HuH-7 (cell line): ENCODE measurements around the gene RAP1GAP2.
"Not testable (repeated sequence)": the region's sequence is repeated elsewhere in the genome, so short reads cannot be mapped to it uniquely, and the experiment has no call there.

Experiments used
- DNase-seq: peaks from one replicate; pipeline ENCODE4 v3.0.0; 2011; ENCODE audit warnings: low spot score

Gene RAP1GAP2

DNA sequence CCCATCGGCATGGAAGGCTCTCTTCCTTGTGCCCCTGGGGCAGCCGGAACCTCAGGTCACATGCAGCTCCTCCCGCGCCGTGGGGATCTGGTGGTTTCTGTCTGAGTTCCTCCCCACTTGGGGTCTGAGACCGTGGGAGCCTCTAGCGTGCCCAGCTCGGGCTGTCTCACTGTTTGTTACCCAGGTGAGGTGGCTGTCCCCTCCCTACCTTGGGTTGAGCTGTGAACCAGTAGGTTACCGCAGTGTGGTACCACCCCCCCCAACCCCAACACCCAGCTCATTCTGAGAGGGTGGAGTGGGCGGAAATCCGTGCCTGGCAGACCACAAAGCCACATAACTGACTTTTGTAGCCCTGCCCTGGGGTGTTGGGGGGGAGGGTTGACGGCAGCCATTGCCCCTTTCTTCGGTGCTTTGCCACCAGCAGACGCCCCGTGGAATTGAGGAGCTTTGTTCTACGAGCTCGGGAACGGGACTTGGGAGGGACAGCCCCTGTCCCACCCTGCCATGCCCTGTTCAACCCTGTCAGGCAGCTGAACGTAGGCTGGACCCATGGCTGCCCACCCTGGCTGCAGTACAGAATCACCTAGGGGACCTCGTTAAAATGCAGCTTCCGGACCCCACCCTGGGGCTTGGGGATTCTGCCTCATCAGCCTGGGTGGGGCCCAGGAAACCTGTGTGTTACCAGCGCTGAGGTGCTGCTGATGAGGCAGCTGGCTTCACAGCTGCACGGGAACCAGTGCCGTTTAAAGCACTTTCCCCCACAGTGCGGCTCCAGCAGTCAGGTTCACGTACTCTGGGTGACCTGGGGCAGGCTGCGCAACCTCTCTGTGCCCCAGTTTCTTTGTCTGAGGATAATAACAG lies 18.5 kb downstream of the RAP1GAP2 start:
- no peak for DNase-seq

DNA sequence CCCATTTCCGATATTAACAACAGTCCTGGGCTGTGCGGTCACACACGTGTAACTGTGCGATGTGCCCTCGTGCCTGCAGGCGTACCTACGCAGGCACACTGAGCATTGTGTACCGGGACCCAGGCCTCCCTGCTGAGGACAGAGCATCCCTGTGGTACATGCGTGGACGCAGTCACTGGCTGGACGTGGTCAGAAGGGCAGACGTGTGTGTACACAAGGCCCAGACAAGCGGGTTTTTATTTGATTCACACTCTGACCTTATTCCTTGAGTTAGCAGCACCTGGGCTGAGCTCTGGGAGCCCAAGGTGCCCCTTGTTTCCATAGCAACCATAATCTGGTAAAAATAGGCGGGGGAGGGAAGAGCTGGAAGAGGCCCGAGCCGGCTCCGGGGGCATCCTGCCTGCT lies 19.5 kb downstream of the RAP1GAP2 start:
- DNase-seq = no peak

DNA sequence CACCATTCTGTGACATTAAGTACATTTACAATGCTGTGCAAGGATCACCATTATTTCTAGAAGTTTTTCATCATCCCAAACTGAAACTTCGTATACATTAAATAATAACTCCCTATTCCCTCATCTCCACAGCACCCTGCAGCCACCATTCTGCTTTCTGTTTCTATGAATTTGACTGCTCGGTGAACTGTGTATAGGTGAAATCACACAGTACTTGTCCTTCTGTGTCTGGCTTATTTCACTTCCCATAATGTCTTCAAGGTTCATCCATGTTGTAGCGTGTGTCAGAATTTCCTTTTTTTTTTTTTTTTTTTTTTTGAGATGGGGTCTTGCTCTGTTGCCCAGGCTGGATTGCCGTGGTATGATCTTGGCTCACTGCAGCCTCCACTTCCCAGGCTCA lies 20.4 kb downstream of the RAP1GAP2 start:
- DNase-seq = no peak

DNA sequence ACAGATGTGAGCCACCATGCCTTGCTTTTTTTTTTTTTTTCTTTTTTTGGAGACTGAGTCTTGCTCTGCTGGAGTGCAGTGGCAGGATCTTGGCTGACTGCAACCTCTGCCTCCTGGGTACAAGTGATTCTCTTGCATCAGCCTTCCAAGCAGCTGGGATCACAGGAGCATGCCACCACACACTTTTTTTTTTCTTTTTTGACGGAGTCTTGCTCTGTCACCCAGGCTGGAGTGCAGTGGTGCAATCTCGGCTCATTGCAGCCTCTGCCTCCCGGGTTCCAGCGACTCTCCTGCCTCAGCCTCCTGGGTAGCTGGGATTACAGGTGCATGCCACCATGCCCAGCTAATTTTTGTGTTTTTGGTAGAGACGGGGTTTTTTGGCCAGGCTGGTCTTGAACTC lies 23.1 kb downstream of the RAP1GAP2 start:
- not testable (repeated sequence) for DNase-seq

DNA sequence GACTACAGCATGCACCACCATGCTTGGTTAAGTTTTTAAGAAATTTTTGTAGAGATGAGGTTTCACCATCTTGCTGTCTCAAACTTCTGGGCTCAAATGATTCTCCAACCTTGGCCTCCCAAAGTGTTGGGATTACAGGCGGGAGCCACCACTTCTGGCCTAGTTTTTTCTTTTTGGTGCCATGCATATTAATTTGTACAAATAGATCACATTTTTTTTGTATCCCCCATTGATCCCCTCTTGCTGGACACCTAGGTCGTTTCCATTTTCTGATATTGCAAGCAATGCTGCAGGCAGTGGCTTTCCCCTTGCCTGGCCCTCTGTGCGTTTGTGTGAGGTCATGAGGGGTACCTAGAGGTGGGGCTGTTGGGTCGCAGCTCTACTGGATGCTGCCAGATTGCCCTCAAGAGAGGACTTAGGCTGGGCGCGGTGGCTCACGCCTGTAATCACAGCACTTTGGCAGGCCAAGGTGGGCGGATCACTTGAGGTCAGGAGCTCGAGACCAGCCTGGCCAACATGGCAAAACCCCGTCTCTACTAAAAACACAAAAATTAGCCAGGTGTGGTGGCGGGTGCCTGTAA lies 23.8 kb downstream of the RAP1GAP2 start:
- DNase-seq = no peak

DNA sequence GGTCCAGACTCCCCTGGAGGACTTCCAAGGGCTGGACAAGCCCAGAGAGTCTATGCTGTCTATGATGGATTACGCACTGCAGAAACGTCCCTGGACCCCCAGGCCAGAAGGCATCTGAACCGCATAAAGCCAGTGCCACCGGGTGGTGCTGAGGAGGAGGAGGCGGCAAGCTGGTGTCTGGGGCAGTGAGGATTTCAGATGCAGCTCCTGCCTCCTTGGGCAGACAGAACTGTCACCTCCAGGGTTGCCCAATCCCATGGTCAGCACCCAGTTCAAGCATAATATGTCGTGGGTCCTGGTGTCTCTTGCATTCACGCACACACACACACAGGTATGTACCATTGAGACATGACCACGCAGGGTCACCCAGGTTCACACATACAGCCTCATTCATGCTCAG lies 25.6 kb downstream of the RAP1GAP2 start:
- no peak for DNase-seq

DNA sequence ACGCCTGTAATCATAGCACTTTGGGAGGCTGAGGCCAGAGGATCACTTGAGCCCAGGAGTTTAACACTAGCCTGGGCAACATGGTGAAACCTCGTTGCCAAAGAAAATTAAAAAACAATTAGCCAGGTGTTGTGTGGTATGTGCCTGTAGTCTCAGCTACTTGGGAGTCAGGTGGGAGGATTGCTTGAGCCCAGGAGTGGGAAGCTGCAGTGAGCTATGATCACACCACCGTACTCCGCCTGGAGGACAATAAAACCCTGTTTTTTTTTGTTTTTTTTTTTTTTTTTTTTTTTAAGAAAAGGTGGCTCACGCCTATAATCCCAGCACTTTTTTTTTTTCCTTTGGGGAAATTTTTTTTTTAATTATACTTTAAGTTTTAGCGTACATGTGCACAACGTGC lies 26.1 kb downstream of the RAP1GAP2 start:
- no peak for DNase-seq

DNA sequence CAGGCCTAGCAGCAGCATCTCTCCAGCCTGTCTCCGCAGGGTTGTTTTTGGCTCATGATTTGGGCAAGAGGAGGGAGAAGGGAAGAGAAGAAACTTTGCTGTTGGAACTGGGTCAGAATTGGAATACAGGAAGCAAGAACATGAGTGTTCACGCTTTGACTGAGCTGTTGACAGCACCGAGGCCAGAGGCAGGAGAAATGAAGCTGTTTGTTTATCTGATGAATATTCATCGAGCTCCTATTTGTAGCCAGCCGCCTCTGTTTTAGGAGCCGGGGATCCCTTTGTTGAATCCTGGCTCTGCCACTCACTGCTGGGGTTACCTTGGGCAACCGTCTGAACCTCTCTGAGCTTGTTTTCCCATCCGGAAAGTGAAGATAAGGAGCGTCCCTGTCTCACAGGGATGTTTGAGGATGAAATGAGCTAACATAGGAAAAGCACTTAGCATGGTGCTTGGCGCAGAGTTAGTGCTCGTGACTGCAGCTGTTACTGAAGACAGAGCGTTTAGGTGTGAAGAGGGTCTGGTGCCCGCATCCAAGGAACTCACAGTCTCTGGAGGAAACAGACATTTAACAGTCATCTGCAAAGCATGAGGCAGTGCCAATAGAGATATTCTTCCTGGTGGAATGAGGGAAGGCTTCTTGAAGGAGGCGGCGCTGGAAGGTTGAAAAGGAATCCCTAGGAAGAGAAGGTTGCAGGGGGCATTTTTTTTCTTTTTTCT lies 29.2 kb downstream of the RAP1GAP2 start:
- no peak for DNase-seq

DNA sequence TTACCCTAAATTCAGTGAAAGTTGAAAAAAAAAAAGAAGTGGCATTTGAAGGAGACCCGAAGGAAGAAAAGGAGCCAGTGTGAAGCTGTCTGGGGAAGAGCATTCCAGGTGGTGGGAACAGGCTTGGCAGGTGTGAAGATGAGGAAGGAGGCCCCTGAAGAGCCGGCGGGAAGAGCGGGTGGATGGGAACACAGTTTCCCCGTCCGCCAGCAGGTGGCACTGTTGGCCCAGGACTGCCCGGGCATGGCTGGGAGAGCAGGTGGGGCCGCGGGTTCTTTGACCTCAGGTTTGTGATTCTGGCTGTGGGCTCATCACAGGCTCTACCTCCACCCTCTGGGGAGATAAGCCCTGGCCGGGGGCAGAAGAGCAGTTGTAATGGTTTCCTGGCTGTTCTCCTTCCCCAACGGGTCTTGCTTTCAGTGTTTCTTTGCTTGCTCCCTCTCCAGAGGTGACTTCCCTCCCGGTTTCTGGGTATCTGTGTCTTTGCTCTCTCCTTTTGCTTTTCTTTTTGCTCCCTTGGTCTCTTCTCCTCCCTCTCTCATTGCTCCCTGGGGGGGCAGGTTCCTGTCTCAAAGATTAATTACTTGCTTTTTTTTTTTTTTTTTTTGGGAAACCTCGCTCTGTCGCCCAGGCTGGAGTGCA lies 32.3 kb downstream of the RAP1GAP2 start:
- peak; percentile 82 for DNase-seq

DNA sequence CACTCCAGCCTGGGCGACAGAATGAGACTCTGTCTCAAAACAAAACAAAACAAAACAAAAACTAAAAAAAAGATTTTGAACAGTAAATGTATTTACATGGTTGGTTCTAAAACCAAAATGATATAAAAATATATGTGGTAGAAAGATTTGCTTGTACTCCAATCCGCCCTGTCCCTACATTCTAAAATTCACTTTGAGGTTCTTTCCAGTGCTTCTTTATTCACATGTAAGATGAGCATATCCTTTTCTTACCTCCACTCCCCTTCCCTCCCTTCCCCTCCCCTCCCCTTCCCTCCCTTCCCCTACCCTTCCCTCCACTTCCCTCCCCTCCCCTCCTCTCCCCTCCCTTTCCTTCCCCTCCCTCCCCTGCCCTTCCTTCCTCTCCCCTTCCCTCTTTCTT lies 34.4 kb downstream of the RAP1GAP2 start:
- DNase-seq = no peak

DNA sequence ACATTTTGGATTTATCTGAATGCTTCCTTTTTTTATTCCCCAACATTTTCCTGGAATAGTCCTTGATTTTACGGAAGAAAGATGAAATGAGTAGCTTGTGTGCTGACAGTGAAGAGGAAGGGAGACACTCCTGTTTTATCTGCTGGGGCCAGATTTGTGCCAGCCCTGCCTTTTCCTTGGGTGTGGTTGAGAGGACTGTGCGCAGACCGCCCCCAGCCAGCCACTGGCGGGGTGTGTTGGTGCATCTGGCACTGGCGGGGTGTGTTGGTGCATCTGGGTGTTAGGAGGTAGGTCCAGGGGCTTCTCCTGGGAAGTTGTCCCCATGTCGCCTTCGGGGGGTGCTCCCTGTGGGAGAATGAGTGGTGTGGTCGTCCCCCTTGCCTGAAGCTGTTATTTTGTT lies 39.5 kb downstream of the RAP1GAP2 start:
- no peak for DNase-seq

DNA sequence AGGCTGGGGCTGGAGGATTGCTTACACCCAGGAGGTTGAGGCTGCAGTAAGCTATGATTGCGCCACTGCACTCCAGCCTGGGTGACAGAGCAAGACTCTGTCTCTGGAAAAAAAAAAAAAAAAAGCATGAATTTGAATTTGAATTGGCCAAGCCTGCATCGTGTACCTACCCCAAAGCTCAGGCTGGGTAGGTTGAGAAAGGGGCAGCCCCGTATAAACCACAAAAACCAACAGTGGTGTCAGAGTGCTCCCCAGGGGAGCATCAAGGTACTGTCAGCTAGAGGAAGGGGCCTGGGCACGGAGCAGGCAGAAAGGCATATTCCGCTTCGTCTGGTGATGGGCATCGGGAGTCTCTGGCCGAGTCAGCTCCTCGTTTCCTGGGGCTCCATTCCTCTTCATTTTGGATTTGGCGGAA lies 40.9 kb downstream of the RAP1GAP2 start:
- DNase-seq = no peak

DNA sequence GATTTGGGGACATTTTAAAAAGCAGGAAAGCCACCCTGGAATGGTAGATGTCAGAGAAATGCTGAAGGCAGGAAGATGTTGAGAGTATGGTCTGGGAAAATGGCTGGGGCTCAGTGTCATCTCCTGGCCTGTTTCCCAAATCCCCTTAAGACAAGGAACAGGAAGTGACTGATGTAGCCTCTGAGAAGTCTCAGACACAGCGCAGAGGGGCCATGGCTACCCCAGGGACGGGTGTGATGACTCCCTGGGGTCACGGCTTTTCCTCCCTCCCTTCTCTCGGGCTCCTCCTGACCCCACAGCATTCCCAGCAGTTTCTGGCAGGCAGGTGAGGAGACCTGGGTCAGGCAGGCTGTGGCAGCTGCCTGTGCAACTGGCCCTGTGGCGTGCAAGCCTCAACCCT lies 45.4 kb downstream of the RAP1GAP2 start:
- DNase-seq = no peak

DNA sequence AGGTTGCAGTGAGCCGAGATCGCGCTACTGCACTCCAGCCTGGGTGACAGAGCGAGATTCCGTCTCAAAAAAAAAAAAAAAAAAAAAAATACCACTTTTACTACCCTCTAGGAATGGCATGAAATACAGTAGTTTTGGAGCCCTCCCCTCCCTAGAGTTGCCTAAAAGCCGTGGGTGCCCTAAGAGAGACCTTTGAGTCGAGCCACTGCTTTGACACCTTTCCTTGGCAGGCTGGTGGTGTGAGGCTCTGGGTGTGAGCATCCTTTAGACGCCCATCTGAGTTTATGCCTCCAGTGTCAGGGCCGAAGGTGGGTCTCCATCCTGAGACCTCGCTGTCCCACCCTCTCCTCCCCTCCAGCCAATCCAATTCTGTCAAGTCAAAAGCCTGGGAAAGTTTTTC lies 46.2 kb downstream of the RAP1GAP2 start:
- no peak for DNase-seq

DNA sequence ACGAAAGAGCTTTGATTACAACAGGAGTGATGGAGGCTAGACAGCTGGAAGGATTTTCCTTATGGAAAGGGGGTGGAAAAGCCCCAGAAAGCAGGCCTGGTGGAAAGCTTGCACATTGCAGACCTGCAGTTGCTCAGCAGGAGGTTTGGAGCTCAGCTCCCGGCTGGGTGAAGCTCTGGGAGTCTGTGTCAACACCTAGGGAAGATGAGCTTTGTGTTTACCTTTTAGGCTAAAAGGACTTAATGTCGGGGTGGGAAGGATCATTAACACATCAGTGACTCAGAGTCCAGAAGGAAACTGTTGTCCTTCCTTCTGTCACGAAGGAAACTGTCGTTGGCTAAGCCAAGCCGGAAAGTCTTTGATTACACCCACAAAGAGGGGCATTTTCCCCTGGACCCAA lies 48.2 kb downstream of the RAP1GAP2 start:
- no peak for DNase-seq

DNA sequence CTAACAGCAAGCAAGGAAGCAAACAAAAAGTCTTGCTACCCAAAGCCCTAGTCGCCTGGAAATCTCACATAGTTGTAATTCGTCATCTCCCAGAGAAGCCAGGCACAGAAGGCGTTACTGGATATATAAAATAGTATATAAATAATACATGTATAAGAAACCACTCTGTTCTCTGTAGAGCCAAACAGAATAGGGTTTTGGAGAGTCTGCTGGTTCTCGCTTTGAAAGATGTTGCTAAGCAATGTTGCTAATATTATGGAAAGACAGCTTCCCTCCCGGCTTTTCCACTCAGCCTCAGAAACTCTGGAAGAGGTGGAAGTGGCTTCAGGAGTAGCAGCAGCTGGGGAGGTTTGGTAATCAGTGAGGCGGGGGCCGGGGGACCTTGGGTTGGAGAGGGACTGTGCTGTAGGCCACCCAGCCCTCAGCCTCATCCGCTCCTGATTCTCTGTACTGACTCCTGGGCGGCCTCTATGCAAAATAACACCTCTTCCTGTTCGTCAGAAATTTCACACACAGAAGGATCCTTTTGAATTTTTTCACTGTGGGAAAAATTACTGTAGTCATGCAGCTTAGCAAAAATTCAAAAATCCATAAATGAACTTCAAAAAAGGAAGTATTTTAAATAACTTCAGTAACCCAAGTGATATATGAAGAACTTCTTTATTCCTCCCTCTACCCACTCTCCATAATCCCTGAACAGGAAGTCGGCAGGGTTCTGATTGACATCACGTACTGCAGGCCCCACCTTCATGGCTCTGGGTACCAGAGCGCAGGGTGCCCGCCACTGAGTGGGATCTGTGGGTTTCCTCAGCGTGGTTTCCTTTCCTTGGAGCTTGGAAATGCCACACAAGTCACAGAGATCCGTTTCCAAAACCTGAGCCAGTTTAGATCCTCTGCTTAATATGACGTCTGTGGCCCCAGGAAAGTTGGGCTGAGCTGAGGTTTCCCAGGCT lies 51.4 kb downstream of the RAP1GAP2 start:
- DNase-seq = no peak

DNA sequence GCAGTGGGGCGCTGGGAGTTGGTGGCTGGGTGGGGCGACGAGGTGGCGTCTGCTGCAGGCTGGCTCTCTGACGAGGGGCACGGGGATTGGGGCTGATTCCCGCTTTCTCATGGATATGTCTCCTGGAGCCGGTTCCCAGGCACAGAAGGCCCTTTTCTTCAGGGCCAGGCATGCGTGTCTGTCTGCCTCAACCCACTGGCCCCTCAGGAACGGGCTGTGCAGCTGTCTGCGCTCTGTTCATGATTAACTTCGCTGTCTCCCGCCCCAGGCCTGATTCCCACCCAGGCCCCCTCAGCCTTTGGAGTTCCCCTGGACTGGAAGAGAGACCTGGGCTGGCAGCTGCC lies 53.1 kb downstream of the RAP1GAP2 start:
- DNase-seq = no peak

DNA sequence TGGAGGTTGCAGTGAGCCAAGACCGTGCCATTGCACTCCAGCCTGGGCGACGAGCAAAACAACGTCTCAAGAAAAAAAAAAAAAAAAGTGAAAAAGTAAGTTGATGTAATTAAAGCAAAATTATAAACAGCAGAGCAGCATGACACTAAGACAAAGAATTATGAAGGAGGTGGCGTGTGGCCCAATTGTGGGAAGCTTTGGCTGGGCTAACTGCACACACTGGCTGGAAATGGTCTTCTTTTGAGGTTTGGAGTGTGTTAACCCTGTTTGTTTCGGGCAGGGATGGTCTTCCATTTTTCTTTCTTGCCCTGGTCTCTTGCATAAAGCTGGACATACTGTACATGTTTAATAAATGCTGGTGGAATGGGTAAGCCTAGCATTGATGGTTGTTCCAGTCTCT lies 54.8 kb downstream of the RAP1GAP2 start:
- DNase-seq = no peak

DNA sequence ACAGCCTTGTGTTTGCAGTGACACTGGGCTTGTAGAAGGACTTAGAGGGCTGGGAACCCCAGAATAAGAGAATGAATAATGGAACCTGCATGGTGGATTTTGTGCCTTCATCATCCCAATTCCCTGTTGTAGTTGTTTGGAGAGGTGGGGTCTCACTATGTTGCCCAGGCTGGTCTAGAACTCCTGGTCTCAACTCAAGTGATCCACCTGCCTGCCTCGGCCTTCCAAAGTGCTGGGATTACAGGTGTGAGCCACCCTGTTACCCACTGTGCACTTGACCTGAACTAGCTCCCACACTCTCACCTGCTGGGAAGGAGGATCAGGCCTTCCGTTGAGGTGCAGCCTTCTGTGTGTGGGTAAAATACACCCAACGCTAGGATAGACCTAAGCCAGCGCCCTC lies 55.4 kb downstream of the RAP1GAP2 start:
- no peak for DNase-seq

DNA sequence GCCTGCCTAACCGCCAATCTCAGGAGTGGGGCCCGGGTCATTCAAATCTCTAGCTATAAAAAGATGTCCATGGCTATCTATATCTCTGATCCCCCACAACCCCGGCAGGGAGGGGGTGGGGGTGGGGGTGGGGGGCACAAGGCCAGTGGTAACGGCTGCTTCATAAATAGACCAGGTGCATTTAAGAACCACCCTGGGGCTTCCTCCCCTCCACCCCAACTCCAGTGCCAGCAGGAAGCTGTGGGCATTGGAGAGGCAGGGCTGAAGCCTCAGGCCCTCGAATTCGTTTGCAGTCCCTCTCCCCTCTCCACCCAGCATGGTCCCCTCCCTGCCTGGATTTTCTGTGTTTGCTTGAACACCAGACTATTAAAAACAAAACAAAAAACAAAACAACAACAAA lies 56.0 kb downstream of the RAP1GAP2 start:
- no peak for DNase-seq

DNA sequence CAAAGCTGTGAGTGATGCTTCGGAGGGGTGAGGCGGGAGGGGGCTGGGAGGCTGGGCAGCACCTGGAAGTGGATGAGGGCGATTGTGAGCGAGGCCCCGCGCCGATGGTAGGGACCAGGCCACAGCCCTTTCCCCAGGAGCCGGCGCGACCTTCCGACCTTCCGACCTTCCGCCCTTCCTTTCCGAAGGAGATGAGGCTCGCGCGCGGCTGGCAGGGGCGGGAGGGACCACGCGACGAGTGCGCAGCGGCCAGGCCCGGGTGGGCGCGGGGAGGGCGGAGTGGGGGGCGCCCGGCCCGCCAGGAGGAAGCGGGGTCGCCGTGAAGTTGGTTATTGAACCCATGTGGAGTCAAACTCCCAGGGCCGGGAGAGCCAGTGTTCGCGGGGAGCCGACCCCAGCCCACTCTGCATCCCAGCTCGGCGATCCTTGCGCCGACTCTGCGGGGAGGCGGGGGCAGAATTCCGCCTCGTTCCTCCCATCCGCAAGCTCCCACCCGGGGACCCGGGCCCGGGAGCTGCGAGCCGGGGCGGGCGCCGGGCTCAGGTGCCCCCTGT lies 56.6 kb downstream of the RAP1GAP2 start:
- DNase-seq = no peak
